HEK293 (cell line): Measurements from ENCODE around the gene KRT80.

ENCODE experiments used
- YY1 ChIP-seq: fragments of 450-650 bp; formaldehyde crosslinking; IDR thresholded peaks from 2 replicates; pipeline ENCODE4 v1.5.1; 2018; ENCODE audit warnings: missing biosample characterization, missing genetic modification characterization
- TF ChIP-seq, protein P1 (sequence below): fragments of 450-650 bp; formaldehyde crosslinking; IDR thresholded peaks from 2 replicates; pipeline ENCODE4 v1.5.1; 2016; ENCODE audit warnings: missing biosample characterization, missing genetic modification characterization
- TF ChIP-seq, protein P2 (sequence below): fragments of 450-650 bp; formaldehyde crosslinking; IDR thresholded peaks from 2 replicates; pipeline ENCODE4 v1.5.1; 2016; ENCODE audit warnings: missing biosample characterization, missing genetic modification characterization

DNA sequence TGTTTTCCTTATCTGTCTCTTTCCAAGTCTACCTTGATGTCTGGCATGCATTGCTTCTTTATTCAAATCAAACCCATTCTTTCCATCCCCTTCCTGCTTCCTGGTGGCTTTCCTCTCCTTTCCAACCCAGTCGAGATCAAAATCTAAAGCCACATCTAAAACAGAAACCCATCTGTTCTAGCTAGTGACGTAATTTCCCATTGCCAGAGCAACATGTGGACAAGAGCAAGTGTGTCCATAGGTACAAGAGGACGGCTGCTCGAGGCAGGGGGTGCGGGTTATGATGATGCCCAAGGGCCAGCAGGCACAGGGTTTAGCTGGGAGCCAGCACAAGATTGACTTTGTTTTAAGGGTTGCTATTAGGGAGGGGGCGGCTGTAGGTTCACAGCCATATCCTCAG, 7.0 kb downstream of the KRT80 start:
- TF ChIP-seq, protein P1, sequence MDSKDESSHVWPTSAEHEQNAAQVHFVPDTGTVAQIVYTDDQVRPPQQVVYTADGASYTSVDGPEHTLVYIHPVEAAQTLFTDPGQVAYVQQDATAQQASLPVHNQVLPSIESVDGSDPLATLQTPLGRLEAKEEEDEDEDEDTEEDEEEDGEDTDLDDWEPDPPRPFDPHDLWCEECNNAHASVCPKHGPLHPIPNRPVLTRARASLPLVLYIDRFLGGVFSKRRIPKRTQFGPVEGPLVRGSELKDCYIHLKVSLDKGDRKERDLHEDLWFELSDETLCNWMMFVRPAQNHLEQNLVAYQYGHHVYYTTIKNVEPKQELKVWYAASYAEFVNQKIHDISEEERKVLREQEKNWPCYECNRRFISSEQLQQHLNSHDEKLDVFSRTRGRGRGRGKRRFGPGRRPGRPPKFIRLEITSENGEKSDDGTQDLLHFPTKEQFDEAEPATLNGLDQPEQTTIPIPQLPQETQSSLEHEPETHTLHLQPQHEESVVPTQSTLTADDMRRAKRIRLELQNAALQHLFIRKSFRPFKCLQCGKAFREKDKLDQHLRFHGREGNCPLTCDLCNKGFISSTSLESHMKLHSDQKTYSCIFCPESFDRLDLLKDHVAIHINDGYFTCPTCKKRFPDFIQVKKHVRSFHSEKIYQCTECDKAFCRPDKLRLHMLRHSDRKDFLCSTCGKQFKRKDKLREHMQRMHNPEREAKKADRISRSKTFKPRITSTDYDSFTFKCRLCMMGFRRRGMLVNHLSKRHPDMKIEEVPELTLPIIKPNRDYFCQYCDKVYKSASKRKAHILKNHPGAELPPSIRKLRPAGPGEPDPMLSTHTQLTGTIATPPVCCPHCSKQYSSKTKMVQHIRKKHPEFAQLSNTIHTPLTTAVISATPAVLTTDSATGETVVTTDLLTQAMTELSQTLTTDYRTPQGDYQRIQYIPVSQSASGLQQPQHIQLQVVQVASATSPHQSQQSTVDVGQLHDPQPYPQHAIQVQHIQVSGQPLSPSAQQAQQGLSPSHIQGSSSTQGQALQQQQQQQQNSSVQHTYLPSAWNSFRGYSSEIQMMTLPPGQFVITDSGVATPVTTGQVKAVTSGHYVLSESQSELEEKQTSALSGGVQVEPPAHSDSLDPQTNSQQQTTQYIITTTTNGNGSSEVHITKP (tag by site-specific recombination): no peak
- TF ChIP-seq YY1: no peak
- TF ChIP-seq, protein P2, sequence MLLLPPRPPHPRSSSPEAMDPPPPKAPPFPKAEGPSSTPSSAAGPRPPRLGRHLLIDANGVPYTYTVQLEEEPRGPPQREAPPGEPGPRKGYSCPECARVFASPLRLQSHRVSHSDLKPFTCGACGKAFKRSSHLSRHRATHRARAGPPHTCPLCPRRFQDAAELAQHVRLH (tag by site-specific recombination): no peak
